GM19467 (cell line): ENCODE results near the gene STYK1.

Experiments used
- ATAC-seq: cut with Tn5 transposase; IDR thresholded peaks from one replicate; pipeline ENCODE4 v1.9.1; 2021; ENCODE audit warnings: mild to moderate bottlenecking, moderate library complexity; ENCODE audit not compliant: unreplicated experiment

Gene STYK1

DNA sequence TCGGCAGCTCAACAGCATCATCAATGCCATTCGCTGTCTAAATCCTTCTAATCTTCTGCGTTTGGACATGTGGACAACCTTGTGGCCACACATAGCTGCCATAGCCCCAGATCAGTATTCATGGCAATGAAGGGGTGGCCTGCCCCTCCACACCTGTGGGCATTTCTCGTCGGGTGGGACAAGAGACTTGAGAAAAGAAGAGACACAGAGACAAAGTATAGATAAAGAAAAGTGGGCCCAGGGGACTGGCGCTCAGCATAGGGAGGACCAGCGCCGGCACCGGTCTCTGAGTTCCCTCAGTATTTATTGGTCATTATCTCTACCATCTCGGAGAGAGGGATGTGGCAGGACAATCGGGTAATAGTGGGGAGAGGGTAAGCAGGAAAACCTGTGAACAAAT, 102.7 kb downstream of the STYK1 start:
- no peak for ATAC-seq
